Caco-2 (cell line): ENCODE results near the gene CAMK1D. TPM values are rescaled to one million over a fixed set of nuclear protein-coding genes. Genes with fewer than 3 reads are reported as not detected.

Experiments
- BruUV-seq: library from RNA; stranded (reverse); fragments of 400-500 nt; replicated peaks from 2 replicates; lab custom pipeline; 2021; lab: Mats Ljungman, UMichigan
- CTCF ChIA-PET: fragments of 300-600 bp; sonication (Branson Sonifier 250); formaldehyde crosslinking; loops from one replicate; lab custom pipeline; 2022; ENCODE audit warnings: antibody characterized with exemption; lab: Charles Lee
- POLR2A ChIA-PET: fragments of 300-600 bp; sonication (Branson Sonifier 250); formaldehyde crosslinking; loops from one replicate; lab custom pipeline; 2022; ENCODE audit warnings: antibody characterized with exemption; lab: Charles Lee
- DNase-seq, 2 experiments: peaks; one replicate each; pipeline versions ENCODE4 v3.0.0 to v3.0.0-alpha.2; 2020 to 2022
- H3K27me3 ChIP-seq: replicated peaks from 2 replicates; pipeline ENCODE4 v1.6.0; 2011; ENCODE audit warnings: low read length; ENCODE audit not compliant: control insufficient read depth, insufficient read depth
- H3K36me3 ChIP-seq: 2 replicates; pipeline ENCODE4 v1.5.1; 2011; ENCODE audit warnings: low read length; ENCODE audit not compliant: control insufficient read depth, insufficient read depth
- H3K4me1 ChIP-seq: fragments of 250-450 bp; sonication (Bioruptor Pico); 2 replicates; pipeline ENCODE4 v1.5.1; 2020; ENCODE audit warnings: mild to moderate bottlenecking
- H3K4me3 ChIP-seq: 2 replicates; pipeline ENCODE4 v1.5.1; 2011; ENCODE audit warnings: low read depth, mild to moderate bottlenecking, control low read depth, low read length
- H3K9me3 ChIP-seq: fragments of 250-450 bp; sonication (Bioruptor Pico); 2 replicates; pipeline ENCODE4 v1.5.1; 2020; ENCODE audit warnings: mild to moderate bottlenecking, moderate library complexity
- H3K27ac Mint-ChIP-seq: one replicate; pipeline ENCODE4 v1.8.0; 2022; ENCODE audit warnings: mixed read lengths; ENCODE audit not compliant: unreplicated experiment
- H3K27me3 Mint-ChIP-seq: one replicate; pipeline ENCODE4 v1.8.0; 2022; ENCODE audit warnings: mixed read lengths; ENCODE audit not compliant: insufficient read depth, unreplicated experiment
- H3K36me3 Mint-ChIP-seq: one replicate; pipeline ENCODE4 v1.8.0; 2022; ENCODE audit warnings: mild to moderate bottlenecking, mixed read lengths; ENCODE audit not compliant: insufficient read depth, unreplicated experiment
- H3K4me1 Mint-ChIP-seq: one replicate; pipeline ENCODE4 v1.8.0; 2022; ENCODE audit warnings: low read depth, mixed read lengths; ENCODE audit not compliant: unreplicated experiment
- H3K4me3 Mint-ChIP-seq: one replicate; pipeline ENCODE4 v1.8.0; 2022; ENCODE audit warnings: mild to moderate bottlenecking, moderate library complexity, mixed read lengths; ENCODE audit not compliant: unreplicated experiment
- H3K9me3 Mint-ChIP-seq: one replicate; pipeline ENCODE4 v1.8.0; 2022; ENCODE audit warnings: mixed read lengths; ENCODE audit not compliant: unreplicated experiment
- intact Hi-C: fragments of 100-400 bp; cut with micrococcal nuclease; formaldehyde crosslinking; loops from one replicate; pipeline ENCODE4 v1.10.0; 2022; ENCODE audit not compliant: unreplicated experiment
- total RNA-seq: library from RNA; stranded (reverse); gene quantifications from 2 replicates; pipeline ENCODE4 v1.2.3, GENCODE V29; 2022
- TF ChIP-seq, protein P1 (sequence below), 2 experiments: fragments of 200-600 bp in 1 of 2; IDR thresholded peaks; 1 replicate in 1 of 2; 2 replicates in 1 of 2; pipeline versions ENCODE4 v1.5.1 to v1.8.0; 2011 to 2022; ENCODE audit warnings: antibody characterized with exemption in 1 of 2, control low read depth in 1 of 2, inconsistent platforms in 1 of 2, low read depth in 1 of 2, low read length in 1 of 2, mild to moderate bottlenecking in 1 of 2, moderate library complexity in 1 of 2; ENCODE audit not compliant: insufficient read depth in 1 of 2, severe bottlenecking in 1 of 2, unreplicated experiment in 1 of 2

Gene CAMK1D
- total RNA-seq, 1 experiment from 2014 or later: 10.9 TPM

- peak overlapping the region; percentile 99 for H3K27ac Mint-ChIP-seq
- H3K9me3 Mint-ChIP-seq: peaks cover 6% of the 10 kb centered on the region
- H3K36me3 Mint-ChIP-seq: peaks cover 16% of the 10 kb centered on the region
- POLR2A ChIA-PET: no interaction called here
- H3K36me3 ChIP-seq: no peaks in the 10 kb centered on the region
- peak; percentile 59 to 61 for DNase-seq
- H3K27me3 Mint-ChIP-seq: no peaks in the 10 kb centered on the region
- no peak overlapping the region for H3K4me3 ChIP-seq
- CTCF ChIA-PET: no interaction called here
- no peaks in the 10 kb centered on the region for H3K9me3 ChIP-seq
- TF ChIP-seq, protein P1, sequence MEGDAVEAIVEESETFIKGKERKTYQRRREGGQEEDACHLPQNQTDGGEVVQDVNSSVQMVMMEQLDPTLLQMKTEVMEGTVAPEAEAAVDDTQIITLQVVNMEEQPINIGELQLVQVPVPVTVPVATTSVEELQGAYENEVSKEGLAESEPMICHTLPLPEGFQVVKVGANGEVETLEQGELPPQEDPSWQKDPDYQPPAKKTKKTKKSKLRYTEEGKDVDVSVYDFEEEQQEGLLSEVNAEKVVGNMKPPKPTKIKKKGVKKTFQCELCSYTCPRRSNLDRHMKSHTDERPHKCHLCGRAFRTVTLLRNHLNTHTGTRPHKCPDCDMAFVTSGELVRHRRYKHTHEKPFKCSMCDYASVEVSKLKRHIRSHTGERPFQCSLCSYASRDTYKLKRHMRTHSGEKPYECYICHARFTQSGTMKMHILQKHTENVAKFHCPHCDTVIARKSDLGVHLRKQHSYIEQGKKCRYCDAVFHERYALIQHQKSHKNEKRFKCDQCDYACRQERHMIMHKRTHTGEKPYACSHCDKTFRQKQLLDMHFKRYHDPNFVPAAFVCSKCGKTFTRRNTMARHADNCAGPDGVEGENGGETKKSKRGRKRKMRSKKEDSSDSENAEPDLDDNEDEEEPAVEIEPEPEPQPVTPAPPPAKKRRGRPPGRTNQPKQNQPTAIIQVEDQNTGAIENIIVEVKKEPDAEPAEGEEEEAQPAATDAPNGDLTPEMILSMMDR (IDR thresholded peaks at IDR 0.05; ENCODE audit: insufficient read depth in 1 of 2, low read depth in 1 of 2, low read length in 1 of 2, severe bottlenecking in 1 of 2, unreplicated experiment in 1 of 2): no peak
- H3K4me1 ChIP-seq: peaks cover 54% of the 10 kb centered on the region
- peak overlapping the region; percentile 27 for H3K4me3 Mint-ChIP-seq
- H3K27me3 ChIP-seq: no peaks in the 10 kb centered on the region
- peaks cover 33% of the 10 kb centered on the region for H3K4me1 Mint-ChIP-seq
- intact Hi-C loops: loop anchor here (5.0 kb wide), 2 partner anchors 134 to 146 kb away; no protein-coding TSS in a partner anchor
- BruUV-seq: no TSS peak
These were observed 154.0 kb downstream of the CAMK1D start for GRCh38 chr10:12503311-12503710.

- no peak overlapping the region for H3K4me3 Mint-ChIP-seq
- H3K4me1 ChIP-seq: peaks cover 47% of the 10 kb centered on the region
- H3K4me3 ChIP-seq: no peak overlapping the region
- TF ChIP-seq, protein P1 (IDR thresholded peaks at IDR 0.05; ENCODE audit: insufficient read depth in 1 of 2, low read depth in 1 of 2, low read length in 1 of 2, severe bottlenecking in 1 of 2, unreplicated experiment in 1 of 2): no peak
- CTCF ChIA-PET: no interaction called here
- peak in 1 of 2 experiments; percentile 17 for DNase-seq
- no peaks in the 10 kb centered on the region for H3K27me3 Mint-ChIP-seq
- H3K4me1 Mint-ChIP-seq: peaks cover 28% of the 10 kb centered on the region
- POLR2A ChIA-PET: no interaction called here
- H3K36me3 Mint-ChIP-seq: peaks cover 16% of the 10 kb centered on the region
- no TSS peak for BruUV-seq
- no peaks in the 10 kb centered on the region for H3K27me3 ChIP-seq
- H3K9me3 ChIP-seq: no peaks in the 10 kb centered on the region
- no peaks in the 10 kb centered on the region for H3K36me3 ChIP-seq
- peak overlapping the region; percentile 99 for H3K27ac Mint-ChIP-seq
- intact Hi-C loops: loop anchor here (5.0 kb wide), 2 partner anchors 133 to 147 kb away; no protein-coding TSS in a partner anchor
- no peaks in the 10 kb centered on the region for H3K9me3 Mint-ChIP-seq
These were observed 154.8 kb downstream of the CAMK1D start for GRCh38 chr10:12504176-12504575.

DNA sequence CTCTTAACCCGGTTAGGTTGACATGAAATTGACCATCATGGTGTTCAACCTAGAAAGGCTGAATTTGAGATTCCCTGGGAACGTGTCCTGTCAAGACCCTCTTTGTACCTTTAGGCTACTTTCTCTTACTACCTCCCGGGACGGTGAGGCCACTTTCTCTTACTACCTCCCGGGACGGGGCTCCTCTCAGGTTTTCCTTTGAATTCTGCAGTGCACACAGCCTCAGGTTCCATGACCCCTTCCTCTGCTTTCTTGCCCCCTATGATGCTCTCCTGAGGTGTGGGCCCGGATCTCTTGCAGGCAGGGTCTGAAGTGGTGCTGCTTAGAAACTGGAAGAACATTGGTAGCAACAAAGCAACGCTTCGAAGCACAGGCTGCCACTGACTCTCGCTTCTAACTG lies 155.3 kb downstream of the CAMK1D start:
- CTCF ChIA-PET: no interaction called here
- no peaks in the 10 kb centered on the region for H3K9me3 Mint-ChIP-seq
- no TSS peak for BruUV-seq
- POLR2A ChIA-PET: no interaction called here
- Histone ChIP-seq H3K9me3 (no peaks in the 10 kb centered on the region), H3K27me3 (no peaks in the 10 kb centered on the region), H3K4me3 (no peak overlapping the region), H3K4me1 (peaks cover 42% of the 10 kb centered on the region), H3K36me3 (no peaks in the 10 kb centered on the region)
- TF ChIP-seq, protein P1 (IDR thresholded peaks at IDR 0.05; ENCODE audit: insufficient read depth in 1 of 2, low read depth in 1 of 2, low read length in 1 of 2, severe bottlenecking in 1 of 2, unreplicated experiment in 1 of 2): no peak
- peaks cover 28% of the 10 kb centered on the region for H3K4me1 Mint-ChIP-seq
- no peaks in the 10 kb centered on the region for H3K27me3 Mint-ChIP-seq
- H3K27ac Mint-ChIP-seq: peak overlapping the region; percentile 10
- H3K36me3 Mint-ChIP-seq: peaks cover 16% of the 10 kb centered on the region
- H3K4me3 Mint-ChIP-seq: no peak overlapping the region
- DNase-seq: peak in 1 of 2 experiments; percentile 17
- intact Hi-C loops: loop anchor here (5.0 kb wide), 2 partner anchors 133 to 147 kb away; no protein-coding TSS in a partner anchor
